ENCODE results near the gene MRPS6. TPM values are rescaled to one million over a fixed set of nuclear protein-coding genes. Genes with fewer than 3 reads are reported as not detected.

The MRPS6 gene
- total RNA-seq, 1 experiment from 2014 or later = 109 TPM

GRCh38 chr21:34043333-34043732 lies 30.0 kb upstream of the MRPS6 start:
- in situ Hi-C loops (cut with HindIII; ENCODE audit: low pct_unique_long_range_greater_than_20kb, low sequenced_read_pairs) (no loop called here), intact Hi-C loops (cut with micrococcal nuclease; ENCODE audit: unreplicated experiment) (no loop called here)
- DNase-seq (ENCODE audit: low read depth, low spot score) (no peak), ATAC-seq (no peak)
- no TSS peak for BruUV-seq (replicated peaks)
- H3K36me3 ChIP-seq (ENCODE audit: control insufficient read depth, insufficient read depth, low read length) = no peaks in the 10 kb centered on the region
- POLR2A ChIA-PET = no interaction called here
- no peak overlapping the region for H3K27ac ChIP-seq (ENCODE audit: low read length)
- CTCF ChIA-PET = no interaction called here
- no peaks in the 10 kb centered on the region for H3K27me3 ChIP-seq (ENCODE audit: control insufficient read depth, insufficient read depth, low read length)
- no peaks in the 10 kb centered on the region for H3K4me1 ChIP-seq (ENCODE audit: control insufficient read depth, insufficient read depth, low read length)
- H3K9me3 ChIP-seq (ENCODE audit: control insufficient read depth, insufficient read depth, low read depth, low read length) = no peaks in the 10 kb centered on the region
- H3K4me3 ChIP-seq (ENCODE audit: low read depth in 2 of 2, low read length in 2 of 2) = no peak overlapping the region
- TF ChIP-seq POLR2AphosphoS5 (IDR thresholded peaks at IDR 0.05; ENCODE audit: low read depth, low read length) = no peak

DNA sequence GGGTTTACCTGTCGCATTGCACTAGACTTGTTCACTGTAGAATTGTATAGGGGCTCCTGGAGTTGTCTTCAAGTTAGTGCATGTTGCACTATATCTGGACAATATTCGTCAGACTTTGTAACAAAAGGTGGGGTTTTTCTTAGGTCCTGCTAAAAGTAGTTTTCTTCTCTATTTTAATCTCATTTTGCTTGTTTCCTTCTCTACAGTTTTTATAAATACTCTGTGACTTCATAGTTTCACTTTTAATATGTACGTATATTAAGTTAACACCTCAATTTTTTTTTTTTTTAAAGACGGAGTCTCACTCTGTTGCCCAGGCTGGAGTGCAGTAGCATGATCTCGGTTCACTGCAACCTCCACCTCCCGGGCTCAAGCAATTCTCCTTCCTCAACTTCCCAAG lies 26.5 kb upstream of the MRPS6 start:
- ATAC-seq = no peak
- no TSS peak for BruUV-seq (replicated peaks)
- ChIA-PET CTCF (no interaction called here), POLR2A (interaction anchor here (0.7 kb wide), 1 partner anchor 150 kb away, joined by 3 read pairs; no protein-coding TSS in a partner anchor)
- DNase-seq (ENCODE audit: low read depth, low spot score) = no peak
- in situ Hi-C loops (cut with HindIII; ENCODE audit: low pct_unique_long_range_greater_than_20kb, low sequenced_read_pairs) (no loop called here), intact Hi-C loops (cut with micrococcal nuclease; ENCODE audit: unreplicated experiment) (no loop called here)
- H3K27ac ChIP-seq (ENCODE audit: low read length) = no peak overlapping the region
- no peaks in the 10 kb centered on the region for H3K27me3 ChIP-seq (ENCODE audit: control insufficient read depth, insufficient read depth, low read length)
- H3K4me3 ChIP-seq (ENCODE audit: low read depth in 2 of 2, low read length in 2 of 2) = no peak overlapping the region
- H3K36me3 ChIP-seq (ENCODE audit: control insufficient read depth, insufficient read depth, low read length) = no peaks in the 10 kb centered on the region
- no peaks in the 10 kb centered on the region for H3K4me1 ChIP-seq (ENCODE audit: control insufficient read depth, insufficient read depth, low read length)
- no peak for TF ChIP-seq CTCF (IDR thresholded peaks at IDR 0.05)
- no peak for TF ChIP-seq TCF7L2 (IDR thresholded peaks at IDR 0.05; ENCODE audit: low read depth, low read length)
- H3K9me3 ChIP-seq (ENCODE audit: control insufficient read depth, insufficient read depth, low read depth, low read length) = no peaks in the 10 kb centered on the region

GRCh38 chr21:34047835-34048234 lies 25.5 kb upstream of the MRPS6 start:
- Histone ChIP-seq H3K36me3 (ENCODE audit: control insufficient read depth, insufficient read depth, low read length) (no peaks in the 10 kb centered on the region), H3K9me3 (ENCODE audit: control insufficient read depth, insufficient read depth, low read depth, low read length) (no peaks in the 10 kb centered on the region), H3K4me3 (ENCODE audit: low read depth in 2 of 2, low read length in 2 of 2) (no peak overlapping the region), H3K27ac (ENCODE audit: low read length) (no peak overlapping the region), H3K27me3 (ENCODE audit: control insufficient read depth, insufficient read depth, low read length) (no peaks in the 10 kb centered on the region), H3K4me1 (ENCODE audit: control insufficient read depth, insufficient read depth, low read length) (no peaks in the 10 kb centered on the region)
- intact Hi-C loops (cut with micrococcal nuclease; ENCODE audit: unreplicated experiment) = no loop called here
- POLR2A ChIA-PET = no interaction called here
- no peak for TF ChIP-seq TCF7L2 (IDR thresholded peaks at IDR 0.05; ENCODE audit: low read depth, low read length)
- no peak for TF ChIP-seq CTCF (IDR thresholded peaks at IDR 0.05)
- no peak for TF ChIP-seq POLR2AphosphoS5 (IDR thresholded peaks at IDR 0.05; ENCODE audit: low read depth, low read length)
- no peak for TF ChIP-seq REST (IDR thresholded peaks at IDR 0.05; ENCODE audit: insufficient read depth in 1 of 2, low read depth in 2 of 2, low read length in 1 of 2)
- no peak for TF ChIP-seq SIN3A (IDR thresholded peaks at IDR 0.05; ENCODE audit: borderline replicate concordance, insufficient read depth, low read depth, low read length)
- DNase-seq (ENCODE audit: low read depth, low spot score) (no peak), ATAC-seq (no peak)
- CTCF ChIA-PET = no interaction called here
- BruUV-seq (replicated peaks) = no TSS peak
- in situ Hi-C loops (cut with HindIII; ENCODE audit: low pct_unique_long_range_greater_than_20kb, low sequenced_read_pairs) = no loop called here
